CD4-positive, CD25-positive, alpha-beta regulatory T cell (primary cell): ENCODE data around the gene BMP6. TPM values are rescaled to one million over a fixed set of nuclear protein-coding genes. Genes with fewer than 3 reads are reported as not detected.

Experiments
- ATAC-seq, 2 donors: fragments of 150-1000 bp; cut with Tn5 transposase; one replicate each; pipeline ENCODE4 v1.10.0; 2021; ENCODE audit warnings: low read depth in 2 of 2, moderate number of reproducible peaks in 2 of 2, moderate library complexity in 1 of 2
- DNase-seq, 3 donors: peaks; one replicate each; pipeline versions ENCODE4 v3.0.0 to v3.0.0-alpha.2; 2012 to 2022; ENCODE audit warnings: mixed read lengths in 1 of 3
- H3K27ac ChIP-seq: one replicate; pipeline ENCODE4 v1.7.0; 2013; ENCODE audit warnings: mild to moderate bottlenecking, low read length; ENCODE audit not compliant: insufficient read depth, poor library complexity, severe bottlenecking
- H3K27me3 ChIP-seq: one replicate; pipeline ENCODE4 v1.7.0; 2013; ENCODE audit warnings: low read length; ENCODE audit not compliant: control insufficient read depth, insufficient read depth
- H3K36me3 ChIP-seq: one replicate; pipeline ENCODE4 v1.7.0; 2013; ENCODE audit warnings: mild to moderate bottlenecking, low read length, moderate library complexity; ENCODE audit not compliant: control insufficient read depth, insufficient read depth
- H3K4me1 ChIP-seq: 2 replicates; pipeline ENCODE4 v1.7.0; 2013; ENCODE audit warnings: mild to moderate bottlenecking, low read length; ENCODE audit not compliant: insufficient read depth, control insufficient read depth, poor library complexity, severe bottlenecking
- H3K4me3 ChIP-seq: one replicate; pipeline ENCODE4 v1.7.0; 2013; ENCODE audit warnings: low read depth, mild to moderate bottlenecking, low read length, moderate library complexity
- H3K9me3 ChIP-seq, 2 experiments: 1 replicate in 1 of 2; 2 replicates in 1 of 2; pipeline ENCODE4 v1.7.0; 2013; ENCODE audit warnings: low read length in 2 of 2, mild to moderate bottlenecking in 1 of 2, moderate library complexity in 1 of 2; ENCODE audit not compliant: control insufficient read depth in 2 of 2
- H3K27ac Mint-ChIP-seq, 3 donors: one replicate each; pipeline ENCODE4 v1.8.0; 2020 to 2022; ENCODE audit warnings: mild to moderate bottlenecking in 3 of 3, mixed read lengths in 3 of 3, moderate library complexity in 2 of 3
- H3K27me3 Mint-ChIP-seq: one replicate; pipeline ENCODE4 v1.8.0; 2022; ENCODE audit warnings: mild to moderate bottlenecking, mixed read lengths
- H3K36me3 Mint-ChIP-seq: one replicate; pipeline ENCODE4 v1.8.0; 2020; ENCODE audit warnings: mixed read lengths
- H3K4me1 Mint-ChIP-seq, 4 donors: one replicate each; pipeline ENCODE4 v1.8.0; 2020 to 2022; ENCODE audit warnings: mixed read lengths in 4 of 4, mild to moderate bottlenecking in 1 of 4
- H3K4me3 Mint-ChIP-seq, 4 donors: one replicate each; pipeline ENCODE4 v1.8.0; 2020 to 2022; ENCODE audit warnings: mild to moderate bottlenecking in 4 of 4, mixed read lengths in 4 of 4, moderate library complexity in 3 of 4
- H3K9me3 Mint-ChIP-seq, 7 donors: one replicate each; pipeline ENCODE4 v1.8.0; 2020 to 2022; ENCODE audit warnings: mixed read lengths in 7 of 7, mild to moderate bottlenecking in 3 of 7, moderate library complexity in 2 of 7
- polyA plus RNA-seq, 4 donors: library from polyadenylated mRNA; unstranded; fragments of 300-500 nt; fragmentation: Illumina TruSeq; gene quantifications; one replicate each; pipeline ENCODE4 v1.2.3, GENCODE V29; 2021
- total RNA-seq: library from RNA; stranded (reverse); gene quantifications from one replicate; pipeline ENCODE4 v1.2.3, GENCODE V29; 2022

The BMP6 gene
- total and polyA plus RNA-seq, 5 donors from 2014 or later: 1.2 TPM; not detected in 4

- no peak overlapping the region for H3K4me3 ChIP-seq
- Mint-ChIP-seq H3K4me3 (no peak overlapping the region), H3K27ac (no peak overlapping the region), H3K36me3 (no peaks in the 10 kb centered on the region), H3K4me1 (no peaks in the 10 kb centered on the region), H3K27me3 (no peaks in the 10 kb centered on the region), H3K9me3 (no peaks in the 10 kb centered on the region)
- H3K9me3 ChIP-seq: no peaks in the 10 kb centered on the region
- ATAC-seq: no peak
- no peak overlapping the region for H3K27ac ChIP-seq
- H3K27me3 ChIP-seq: no peaks in the 10 kb centered on the region
- H3K4me1 ChIP-seq: no peaks in the 10 kb centered on the region
- DNase-seq: no peak
- no peaks in the 10 kb centered on the region for H3K36me3 ChIP-seq
Measured at GRCh38 chr6:7770111-7770510, 44.2 kb downstream of the BMP6 start.

DNA sequence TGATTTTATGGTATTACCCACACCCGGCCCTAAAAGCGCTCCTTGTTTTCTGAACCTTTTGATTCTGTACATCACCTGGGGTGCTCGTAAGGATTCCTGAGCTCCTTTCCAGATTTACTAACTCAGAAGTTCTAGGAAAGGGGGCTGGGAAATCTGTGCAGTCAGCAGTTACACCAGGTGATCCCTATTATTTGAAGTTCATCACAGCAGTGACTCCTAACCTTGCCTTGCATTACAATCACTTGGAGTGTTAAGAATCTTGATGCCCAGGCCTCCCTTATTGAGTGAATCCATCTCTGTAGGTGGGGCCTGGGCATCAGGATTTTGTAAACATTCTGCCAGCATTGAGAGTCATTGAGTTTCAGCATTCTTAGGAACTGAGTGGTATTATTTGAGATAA is 44.7 kb downstream of the BMP6 start:
- Mint-ChIP-seq H3K27ac (no peak overlapping the region), H3K4me1 (no peaks in the 10 kb centered on the region), H3K27me3 (no peaks in the 10 kb centered on the region), H3K36me3 (no peaks in the 10 kb centered on the region), H3K4me3 (no peak overlapping the region), H3K9me3 (no peaks in the 10 kb centered on the region)
- no peaks in the 10 kb centered on the region for H3K9me3 ChIP-seq
- no peak for ATAC-seq
- no peak overlapping the region for H3K4me3 ChIP-seq
- H3K4me1 ChIP-seq: no peaks in the 10 kb centered on the region
- no peak for DNase-seq
- no peak overlapping the region for H3K27ac ChIP-seq
- no peaks in the 10 kb centered on the region for H3K27me3 ChIP-seq
- no peaks in the 10 kb centered on the region for H3K36me3 ChIP-seq

- DNase-seq: no peak
- Histone ChIP-seq H3K27me3 (no peaks in the 10 kb centered on the region), H3K27ac (no peak overlapping the region), H3K9me3 (no peaks in the 10 kb centered on the region), H3K4me1 (no peaks in the 10 kb centered on the region), H3K4me3 (no peak overlapping the region), H3K36me3 (no peaks in the 10 kb centered on the region)
- no peaks in the 10 kb centered on the region for H3K4me1 Mint-ChIP-seq
- H3K36me3 Mint-ChIP-seq: no peaks in the 10 kb centered on the region
- no peaks in the 10 kb centered on the region for H3K9me3 Mint-ChIP-seq
- no peak for ATAC-seq
- H3K4me3 Mint-ChIP-seq: no peak overlapping the region
- no peak overlapping the region for H3K27ac Mint-ChIP-seq
- H3K27me3 Mint-ChIP-seq: peaks cover 6% of the 10 kb centered on the region
Measured at GRCh38 chr6:7773322-7773721, 47.4 kb downstream of the BMP6 start.

DNA sequence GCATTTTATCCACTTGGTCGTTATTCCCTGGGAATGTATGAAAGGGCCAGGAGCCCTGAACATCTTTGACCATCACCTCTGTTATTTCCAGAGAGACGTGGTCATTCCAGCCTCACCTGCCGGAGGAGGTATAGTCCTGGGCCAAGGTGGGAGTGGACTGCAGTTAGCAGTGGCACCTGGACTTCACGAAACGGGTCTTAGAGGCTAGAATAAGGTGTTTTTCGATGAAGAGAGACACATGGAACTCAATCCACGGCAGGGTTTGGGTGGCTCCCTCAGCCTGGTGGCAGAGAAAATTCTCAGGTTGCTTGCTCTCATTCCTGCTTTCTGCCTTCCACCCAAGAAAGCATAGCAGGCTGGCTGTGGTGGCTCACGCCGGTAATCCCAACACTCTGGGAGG is 48.0 kb downstream of the BMP6 start:
- no peaks in the 10 kb centered on the region for H3K4me1 ChIP-seq
- no peaks in the 10 kb centered on the region for H3K4me1 Mint-ChIP-seq
- no peak overlapping the region for H3K27ac Mint-ChIP-seq
- no peaks in the 10 kb centered on the region for H3K36me3 Mint-ChIP-seq
- H3K4me3 Mint-ChIP-seq: no peak overlapping the region
- H3K4me3 ChIP-seq: no peak overlapping the region
- no peaks in the 10 kb centered on the region for H3K9me3 ChIP-seq
- H3K9me3 Mint-ChIP-seq: no peaks in the 10 kb centered on the region
- H3K27ac ChIP-seq: no peak overlapping the region
- ATAC-seq (no peak), DNase-seq (no peak)
- peaks cover 6% of the 10 kb centered on the region for H3K27me3 Mint-ChIP-seq
- no peaks in the 10 kb centered on the region for H3K36me3 ChIP-seq
- H3K27me3 ChIP-seq: no peaks in the 10 kb centered on the region

DNA sequence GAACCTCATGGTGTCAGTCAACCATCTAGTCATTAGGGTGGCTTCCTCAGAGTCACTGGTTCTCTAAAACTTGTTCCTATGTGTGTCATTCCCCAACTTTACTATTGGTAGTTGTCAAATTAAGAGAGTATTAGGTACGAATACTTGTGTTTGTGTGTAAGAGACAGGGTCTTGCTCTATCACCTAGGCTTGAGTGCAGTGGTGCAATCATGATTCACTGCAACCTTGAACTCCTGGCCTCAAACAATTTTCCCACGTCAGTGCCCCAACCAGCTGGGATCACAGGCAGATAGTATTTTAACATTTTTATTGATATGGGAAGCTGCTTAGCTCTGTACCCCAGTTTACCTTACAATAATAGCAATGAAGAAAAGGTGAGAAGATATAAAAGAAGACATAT is 50.6 kb downstream of the BMP6 start:
- no peak overlapping the region for H3K4me3 Mint-ChIP-seq
- Histone ChIP-seq H3K27me3 (no peaks in the 10 kb centered on the region), H3K4me3 (no peak overlapping the region), H3K36me3 (no peaks in the 10 kb centered on the region), H3K9me3 (no peaks in the 10 kb centered on the region), H3K4me1 (no peaks in the 10 kb centered on the region), H3K27ac (no peak overlapping the region)
- no peaks in the 10 kb centered on the region for H3K9me3 Mint-ChIP-seq
- H3K27ac Mint-ChIP-seq: no peak overlapping the region
- ATAC-seq (no peak), DNase-seq (no peak)
- no peaks in the 10 kb centered on the region for H3K36me3 Mint-ChIP-seq
- H3K4me1 Mint-ChIP-seq: no peaks in the 10 kb centered on the region
- H3K27me3 Mint-ChIP-seq: peaks cover 6% of the 10 kb centered on the region

DNA sequence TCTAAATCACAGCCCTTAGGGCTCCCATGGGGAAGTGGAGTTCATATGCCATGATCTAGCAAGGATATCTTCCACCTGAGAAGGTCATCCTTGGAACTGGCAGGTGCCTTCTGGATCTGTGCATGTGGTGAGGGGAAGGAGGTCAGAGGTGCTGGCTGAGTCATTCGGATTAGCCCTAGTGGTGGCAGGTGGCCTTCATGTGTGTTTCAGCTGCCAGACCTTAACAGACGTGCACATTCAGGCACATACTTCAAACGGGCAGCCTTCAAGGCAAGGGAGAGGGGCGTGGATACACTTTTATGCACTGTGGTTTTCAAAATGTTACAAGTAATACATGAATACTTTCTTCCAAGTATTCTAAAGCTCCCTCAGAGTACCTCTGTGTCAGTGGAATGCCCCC is 51.2 kb downstream of the BMP6 start:
- ATAC-seq: no peak
- Histone ChIP-seq H3K4me1 (no peaks in the 10 kb centered on the region), H3K27ac (no peak overlapping the region), H3K36me3 (no peaks in the 10 kb centered on the region), H3K4me3 (no peak overlapping the region), H3K9me3 (no peaks in the 10 kb centered on the region), H3K27me3 (no peaks in the 10 kb centered on the region)
- Mint-ChIP-seq H3K27me3 (peaks cover 6% of the 10 kb centered on the region), H3K36me3 (no peaks in the 10 kb centered on the region), H3K4me1 (no peaks in the 10 kb centered on the region), H3K27ac (no peak overlapping the region), H3K9me3 (no peaks in the 10 kb centered on the region), H3K4me3 (no peak overlapping the region)
- DNase-seq: no peak

DNA sequence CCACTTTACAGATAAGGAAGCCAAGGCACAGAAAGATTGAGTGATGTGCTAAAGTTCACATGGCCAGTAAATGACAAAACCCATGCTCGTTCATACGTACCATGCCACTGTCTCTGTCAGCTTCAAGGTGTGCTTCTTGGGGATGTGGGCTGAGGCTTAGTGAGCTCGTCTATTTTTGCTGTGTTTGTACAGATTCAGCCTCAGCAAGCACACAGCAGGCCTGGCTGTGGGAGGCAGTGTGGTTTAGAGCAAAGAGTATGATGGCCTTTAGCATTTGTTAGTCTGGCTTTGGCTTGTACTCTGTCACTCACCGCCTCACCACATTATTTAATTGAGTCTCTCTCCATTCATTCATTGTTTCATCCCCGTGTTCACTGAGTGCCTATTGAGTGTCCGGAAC is 55.3 kb downstream of the BMP6 start:
- H3K9me3 Mint-ChIP-seq: peaks cover 0 to 1% (median 0%) of the 10 kb centered on the region in 7 donors
- no peak overlapping the region for H3K4me3 Mint-ChIP-seq
- no peak overlapping the region for H3K27ac ChIP-seq
- H3K4me1 ChIP-seq: no peaks in the 10 kb centered on the region
- no peak for ATAC-seq
- H3K27me3 ChIP-seq: no peaks in the 10 kb centered on the region
- H3K27ac Mint-ChIP-seq: no peak overlapping the region
- no peaks in the 10 kb centered on the region for H3K4me1 Mint-ChIP-seq
- H3K27me3 Mint-ChIP-seq: peaks cover 6% of the 10 kb centered on the region
- no peaks in the 10 kb centered on the region for H3K9me3 ChIP-seq
- no peaks in the 10 kb centered on the region for H3K36me3 Mint-ChIP-seq
- H3K4me3 ChIP-seq: no peak overlapping the region
- no peak for DNase-seq
- H3K36me3 ChIP-seq: no peaks in the 10 kb centered on the region

GRCh38 chr6:7784248-7784647 is 58.3 kb downstream of the BMP6 start:
- Histone ChIP-seq H3K4me1 (no peaks in the 10 kb centered on the region), H3K27ac (no peak overlapping the region), H3K9me3 (no peaks in the 10 kb centered on the region), H3K4me3 (no peak overlapping the region), H3K27me3 (peaks cover 1% of the 10 kb centered on the region), H3K36me3 (no peaks in the 10 kb centered on the region)
- no peaks in the 10 kb centered on the region for H3K36me3 Mint-ChIP-seq
- no peaks in the 10 kb centered on the region for H3K27me3 Mint-ChIP-seq
- no peak overlapping the region for H3K27ac Mint-ChIP-seq
- DNase-seq: no peak
- peaks cover 0 to 1% (median 0%) of the 10 kb centered on the region in 7 donors for H3K9me3 Mint-ChIP-seq
- no peak for ATAC-seq
- no peak overlapping the region for H3K4me3 Mint-ChIP-seq
- no peaks in the 10 kb centered on the region for H3K4me1 Mint-ChIP-seq
